Head of caudate nucleus (tissue), 42 donors: Measurements from ENCODE around the gene SNX24.

Experiments used
- DNase-seq, 42 donors: peaks; one replicate each; pipeline versions ENCODE4 v3.0.0 to v3.0.0-alpha.2; 2020 to 2021; ENCODE audit warnings: mixed read lengths in 7 of 42
- intact Hi-C: fragments of 100-400 bp; cut with DNase I; formaldehyde crosslinking; loops from one replicate; pipeline ENCODE4 v1.15.0; 2022

SNX24 gene

DNA sequence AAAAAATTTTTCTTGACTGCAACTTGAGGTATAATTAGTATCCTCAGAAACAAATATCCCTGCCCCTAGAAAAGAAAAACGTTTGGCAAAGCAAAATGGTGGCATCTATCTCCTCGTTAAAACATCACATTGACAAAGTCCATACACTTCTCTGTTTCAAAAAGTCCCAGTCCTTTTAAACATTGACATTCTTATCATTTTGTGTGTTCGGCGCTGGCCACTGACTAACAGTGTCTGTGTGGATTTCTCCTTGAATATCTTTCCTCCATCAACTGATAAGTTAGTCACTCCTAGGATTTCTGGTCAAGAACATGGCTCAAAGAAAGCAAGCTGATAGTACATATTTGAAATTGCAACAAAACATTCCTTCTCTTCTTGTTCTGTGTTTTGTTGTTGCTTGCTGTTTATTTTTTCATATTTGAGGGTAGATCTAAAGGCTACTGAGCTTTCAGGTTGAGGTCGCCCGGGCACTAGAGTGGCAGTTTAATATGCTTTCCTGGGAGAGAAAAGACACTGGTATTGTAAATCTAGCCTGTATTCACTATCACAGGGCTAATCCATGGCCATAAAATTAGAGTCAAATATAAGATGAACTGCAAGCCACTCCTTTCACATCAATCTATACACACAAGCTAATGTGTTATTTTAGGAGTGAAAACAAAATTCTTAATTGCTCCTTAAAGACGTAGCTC lies 199.7 kb downstream of the SNX24 start:
- DNase-seq: no peak
- intact Hi-C loops: no loop called here

DNA sequence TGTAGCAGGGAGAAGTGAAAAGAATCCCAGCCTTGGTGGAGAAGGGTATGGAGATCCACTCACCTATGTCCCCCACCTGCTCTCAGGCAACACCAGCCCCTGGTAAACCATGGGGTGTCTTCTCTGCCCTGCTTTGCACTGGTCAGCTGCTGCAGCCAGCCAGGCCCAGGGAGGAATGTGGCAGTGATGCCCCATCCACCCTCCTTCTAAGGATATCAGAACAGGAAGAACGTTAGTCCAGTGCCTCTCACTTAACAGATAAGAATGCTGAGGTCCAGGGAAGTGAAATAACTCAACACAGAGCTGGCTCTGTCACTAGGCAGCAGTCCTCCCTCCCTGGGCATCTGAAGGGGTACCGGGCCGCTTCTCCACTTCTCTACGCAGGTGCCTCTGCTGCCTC lies 200.8 kb downstream of the SNX24 start:
- no peak for DNase-seq
- intact Hi-C loops: no loop called here

DNA sequence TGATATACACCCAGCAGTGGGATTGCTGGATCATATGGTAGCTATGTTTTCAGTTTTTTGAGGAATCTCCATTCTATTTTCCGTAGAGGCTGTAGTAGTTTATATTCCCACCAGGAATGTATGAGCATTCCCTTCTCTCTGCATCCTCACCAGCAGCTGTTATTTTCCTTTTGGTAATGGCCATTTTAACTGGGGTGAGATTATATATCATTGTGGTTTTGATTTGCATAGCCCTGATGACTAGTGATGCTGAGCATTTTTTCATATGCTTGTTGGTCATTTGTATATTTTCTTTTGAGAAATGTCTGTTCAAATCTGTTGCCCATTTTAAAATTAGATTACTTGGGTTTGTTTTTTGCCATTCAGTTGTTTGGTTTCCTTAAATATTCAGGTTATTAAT lies 202.3 kb downstream of the SNX24 start:
- intact Hi-C loops: no loop called here
- no peak for DNase-seq

DNA sequence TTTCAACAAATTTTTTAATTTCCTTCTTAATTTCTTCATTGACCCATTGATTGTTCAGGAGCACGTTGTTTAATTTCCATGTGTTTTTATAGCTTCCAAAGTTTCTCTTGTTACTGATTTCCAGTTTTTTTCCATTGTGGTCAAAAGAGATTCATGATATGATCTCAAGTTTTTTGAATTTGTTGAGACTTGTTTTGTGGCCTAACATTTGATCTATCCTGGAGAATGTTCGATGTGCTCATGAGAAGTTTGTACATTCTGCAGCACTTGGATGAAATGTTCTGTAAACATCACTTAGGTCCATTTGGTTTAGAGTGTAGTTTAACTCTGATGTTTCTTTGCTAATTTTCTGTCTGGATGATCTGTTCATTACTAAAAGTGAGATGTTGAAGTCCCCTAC lies 205.8 kb downstream of the SNX24 start:
- DNase-seq: no peak
- intact Hi-C loops: no loop called here
